GM12875 (cell line): Measurements from ENCODE around the gene CBR4.

ENCODE experiments used
- H3K4me3 ChIP-seq: one replicate; pipeline ENCODE4 v1.5.1; 2011; ENCODE audit warnings: low read depth, low read length, control low read depth
- TF ChIP-seq, protein P1 (sequence below): IDR thresholded peaks from 2 replicates; pipeline ENCODE4 v1.5.1; 2011; ENCODE audit warnings: low read depth, mild to moderate bottlenecking, control low read depth, inconsistent platforms, low read length, moderate library complexity, borderline replicate concordance; ENCODE audit not compliant: insufficient read depth

The CBR4 gene

DNA sequence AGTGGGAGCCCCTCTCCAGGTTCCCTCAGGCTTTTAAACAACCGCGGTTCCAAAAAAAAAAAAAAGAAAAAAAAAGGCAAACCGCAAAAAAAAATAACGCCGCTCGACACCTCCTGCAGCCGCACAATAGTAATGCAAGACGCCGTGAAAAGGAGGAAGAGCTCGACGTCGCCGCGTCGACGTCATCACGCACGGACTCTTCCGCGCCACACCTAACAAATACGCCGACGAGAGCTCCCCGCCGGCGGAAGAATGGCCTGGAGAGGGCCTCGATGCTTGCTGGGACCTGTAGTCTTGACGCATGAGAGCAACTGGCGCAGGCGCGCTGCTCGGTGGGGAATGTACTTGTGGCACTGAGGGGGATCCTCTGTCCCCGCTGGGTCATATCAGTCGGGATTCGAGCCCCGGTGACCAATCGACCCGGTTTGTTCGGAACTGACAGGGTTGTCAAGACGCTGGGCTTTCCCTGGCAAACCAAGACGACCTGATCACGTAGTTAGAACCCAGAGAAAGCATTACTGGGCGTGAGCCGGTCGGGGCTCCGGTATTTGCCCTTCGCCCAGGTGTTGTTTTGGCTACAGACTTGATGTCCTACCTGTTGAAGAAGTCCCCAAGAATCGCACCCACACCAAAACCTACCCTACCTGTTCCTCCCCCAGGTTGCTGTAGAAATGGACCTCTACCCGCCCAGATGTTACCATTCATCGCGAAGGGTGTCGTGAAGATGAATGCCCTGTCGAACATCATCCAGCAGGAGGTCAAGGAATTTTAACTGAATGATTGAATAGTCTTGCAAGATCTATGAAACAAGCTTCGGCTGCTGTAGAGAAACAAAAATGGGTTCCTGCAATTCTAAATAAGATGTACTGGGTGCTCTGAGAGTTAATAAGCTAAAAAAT lies at the start of gene CBR4:
Gene CBR4 (minus strand): TSS at position 131 of the 899 bp plus-strand sequence. CDS start 166 bp downstream, outside the sequence.
- TF ChIP-seq, protein P1, sequence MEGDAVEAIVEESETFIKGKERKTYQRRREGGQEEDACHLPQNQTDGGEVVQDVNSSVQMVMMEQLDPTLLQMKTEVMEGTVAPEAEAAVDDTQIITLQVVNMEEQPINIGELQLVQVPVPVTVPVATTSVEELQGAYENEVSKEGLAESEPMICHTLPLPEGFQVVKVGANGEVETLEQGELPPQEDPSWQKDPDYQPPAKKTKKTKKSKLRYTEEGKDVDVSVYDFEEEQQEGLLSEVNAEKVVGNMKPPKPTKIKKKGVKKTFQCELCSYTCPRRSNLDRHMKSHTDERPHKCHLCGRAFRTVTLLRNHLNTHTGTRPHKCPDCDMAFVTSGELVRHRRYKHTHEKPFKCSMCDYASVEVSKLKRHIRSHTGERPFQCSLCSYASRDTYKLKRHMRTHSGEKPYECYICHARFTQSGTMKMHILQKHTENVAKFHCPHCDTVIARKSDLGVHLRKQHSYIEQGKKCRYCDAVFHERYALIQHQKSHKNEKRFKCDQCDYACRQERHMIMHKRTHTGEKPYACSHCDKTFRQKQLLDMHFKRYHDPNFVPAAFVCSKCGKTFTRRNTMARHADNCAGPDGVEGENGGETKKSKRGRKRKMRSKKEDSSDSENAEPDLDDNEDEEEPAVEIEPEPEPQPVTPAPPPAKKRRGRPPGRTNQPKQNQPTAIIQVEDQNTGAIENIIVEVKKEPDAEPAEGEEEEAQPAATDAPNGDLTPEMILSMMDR = peak; percentile 27; the same call in 1 of the 2 replicates
- H3K4me3 ChIP-seq = peak within 1 kb of the TSS; percentile 82

DNA sequence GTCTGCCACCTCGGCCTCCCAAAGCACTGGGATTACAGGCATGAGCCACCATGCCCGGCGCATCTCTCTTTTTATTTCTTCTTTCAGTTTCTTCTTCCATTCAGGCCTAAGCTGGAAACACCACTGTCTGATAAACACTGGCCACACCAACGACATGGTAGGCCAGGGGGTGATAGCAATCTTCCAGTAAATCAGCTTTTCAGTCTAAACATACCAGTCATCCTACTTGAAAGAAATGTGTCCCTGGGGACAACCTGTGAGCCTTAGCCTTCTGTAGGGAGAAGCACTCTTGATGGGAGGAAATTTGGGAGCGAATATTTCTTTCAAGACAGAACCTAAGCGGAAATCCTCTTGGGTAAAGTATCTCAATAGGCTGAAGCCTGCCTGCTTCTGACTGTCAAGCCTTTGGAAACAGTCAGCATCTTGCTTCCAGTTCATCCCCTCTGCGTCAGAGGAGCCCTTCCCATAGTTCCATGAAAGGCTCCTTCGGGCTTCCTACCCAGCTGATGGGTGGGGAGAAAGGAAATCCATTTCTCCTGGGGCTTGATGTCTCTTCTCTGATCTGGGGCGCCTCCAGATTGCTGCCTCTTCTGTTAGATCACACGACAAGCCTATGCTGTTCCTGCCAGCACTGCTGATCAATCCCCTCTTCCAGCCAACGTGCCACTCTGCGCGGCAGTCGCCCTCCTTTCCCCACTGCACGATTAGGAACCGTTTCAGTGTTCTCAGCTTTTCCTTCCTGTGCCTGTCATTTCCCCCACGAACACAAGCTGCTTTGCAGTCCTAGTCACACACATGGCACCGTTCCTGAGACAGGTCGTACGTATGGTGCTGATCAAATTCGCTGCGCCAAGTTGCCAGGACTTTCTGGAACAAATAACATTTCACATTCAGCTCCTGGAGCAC lies 49.5 kb upstream of the CBR4 start:
- no peak overlapping the region for H3K4me3 ChIP-seq
- TF ChIP-seq, protein P1 = no peak

DNA sequence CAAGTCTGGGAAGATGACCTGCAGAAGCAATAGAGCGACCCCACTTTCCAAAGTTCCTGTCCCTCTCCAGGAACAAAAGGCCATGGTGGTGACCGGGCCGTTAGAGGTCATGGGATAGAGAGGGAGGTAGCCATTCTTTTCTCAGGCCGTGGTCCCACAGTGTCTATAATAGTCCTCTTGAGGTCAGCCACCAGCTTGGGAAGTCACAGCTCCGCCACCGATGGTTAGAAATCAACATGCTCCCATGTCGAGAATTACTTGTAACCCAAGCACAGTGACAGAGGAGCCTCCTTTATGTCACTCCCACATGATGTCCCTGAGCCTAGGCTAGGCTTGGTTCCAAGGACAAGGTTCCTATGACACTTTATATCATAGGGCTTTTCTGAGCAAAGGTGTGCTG lies 48.3 kb upstream of the CBR4 start:
- TF ChIP-seq, protein P1 = no peak
- no peak overlapping the region for H3K4me3 ChIP-seq

DNA sequence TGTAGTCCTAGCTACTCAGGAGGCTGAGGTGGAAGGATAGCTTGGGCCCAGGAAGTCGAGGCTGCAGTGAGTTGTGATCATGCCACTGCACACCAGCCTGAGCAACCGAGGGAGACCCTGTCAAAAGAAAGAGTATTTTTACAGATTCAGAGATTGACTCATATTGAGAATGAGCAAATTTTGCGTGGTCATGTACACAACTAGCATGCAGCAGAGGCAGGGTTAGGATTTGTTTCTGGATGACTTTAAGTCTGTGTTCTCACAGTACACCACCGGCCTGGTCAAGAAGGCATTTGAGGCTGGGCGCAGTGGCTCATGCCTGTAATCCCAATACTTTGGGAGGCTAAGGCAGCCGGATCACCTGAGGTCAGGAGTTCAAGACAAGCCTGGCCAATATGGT lies 44.8 kb upstream of the CBR4 start:
- TF ChIP-seq, protein P1 = no peak
- H3K4me3 ChIP-seq = no peak overlapping the region

DNA sequence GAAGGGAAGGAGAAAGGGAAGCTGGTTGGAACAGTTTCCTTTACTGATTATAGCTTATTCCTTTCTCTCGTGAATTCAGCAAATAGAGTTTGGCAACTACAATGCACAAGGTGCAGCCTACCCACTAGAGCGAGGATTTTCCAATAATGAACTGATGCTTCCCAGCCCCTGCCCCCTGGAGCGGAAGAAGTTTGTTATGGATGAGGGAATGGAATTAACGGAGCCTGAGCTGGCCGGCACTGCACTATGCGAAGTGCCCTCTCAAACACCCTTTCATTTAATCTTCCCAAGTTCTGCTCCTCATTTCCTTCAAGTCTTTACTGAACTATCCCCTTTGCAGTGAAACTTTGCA lies 42.5 kb upstream of the CBR4 start:
- no peak overlapping the region for H3K4me3 ChIP-seq
- TF ChIP-seq, protein P1 = no peak

DNA sequence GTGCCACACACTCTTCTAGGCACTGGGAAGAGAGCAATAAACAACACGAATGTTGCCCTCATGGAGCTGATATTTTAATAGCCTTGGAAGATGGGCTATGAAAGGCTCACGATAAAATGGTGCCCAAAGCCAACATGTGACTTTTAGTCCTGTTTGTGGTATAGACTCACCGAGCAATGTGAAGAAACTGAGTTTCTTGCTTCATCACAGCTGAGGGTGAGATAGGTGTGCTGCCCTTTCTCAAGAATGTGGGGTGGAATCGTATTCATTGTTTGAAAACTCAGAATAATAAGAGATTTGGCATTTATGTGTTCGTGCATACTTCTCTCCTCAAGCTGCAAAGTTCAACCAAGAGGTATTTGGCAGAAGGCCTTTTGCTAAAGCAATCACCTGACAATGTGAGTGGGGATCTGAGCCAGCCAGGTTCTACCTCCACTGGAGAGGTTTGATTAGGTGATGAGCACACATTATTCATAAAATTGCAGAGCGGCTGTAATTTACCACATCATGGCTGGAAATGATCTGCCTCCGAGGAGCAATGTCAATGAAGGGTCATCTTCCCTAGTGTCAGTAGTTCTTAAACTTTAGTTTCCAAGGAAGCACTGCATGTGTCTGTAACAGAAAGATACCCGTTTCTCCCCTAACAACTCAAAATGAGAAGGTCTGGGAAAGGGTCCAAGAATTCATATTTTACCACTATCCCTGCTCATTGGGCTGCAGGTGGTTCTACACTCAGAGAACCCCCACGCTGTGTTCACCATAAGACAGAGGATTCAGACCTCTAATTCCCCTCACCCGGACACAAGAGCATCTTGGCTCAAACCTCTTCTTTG lies 41.9 kb upstream of the CBR4 start:
- no peak overlapping the region for H3K4me3 ChIP-seq
- TF ChIP-seq, protein P1 = no peak
